Upper lobe of left lung (tissue), 6 donors: ENCODE data around the gene AAK1. TPM values are rescaled to one million over a fixed set of nuclear protein-coding genes. Genes with fewer than 3 reads are reported as not detected.

ENCODE experiments used
- ATAC-seq, 2 donors: fragments of 200-7000 bp; cut with Tn5 transposase; one replicate each; pipeline ENCODE4 v1.9.1; 2022; ENCODE audit warnings: mild to moderate bottlenecking in 2 of 2, moderate library complexity in 2 of 2; ENCODE audit not compliant: low FRiP score in 2 of 2
- DNase-seq, 2 donors: peaks; one replicate each; pipeline ENCODE4 v3.0.0-alpha.2; 2019 to 2020
- H3K27ac ChIP-seq, 4 donors: fragments of 200-600 bp; sonication (generic); one replicate each; pipeline ENCODE4 v1.5.1; 2016 to 2019
- H3K27me3 ChIP-seq, 4 donors: fragments of 200-600 bp; sonication (generic); one replicate each; pipeline ENCODE4 v1.5.1; 2017 to 2019
- H3K36me3 ChIP-seq, 4 donors: fragments of 200-600 bp; sonication (generic); one replicate each; pipeline ENCODE4 v1.5.1; 2016 to 2019
- H3K4me1 ChIP-seq, 4 donors: fragments of 200-600 bp; sonication (generic); one replicate each; pipeline ENCODE4 v1.5.1; 2018 to 2019
- H3K4me3 ChIP-seq, 4 donors: fragments of 200-600 bp; sonication (generic); one replicate each; pipeline ENCODE4 v1.5.1; 2017 to 2019; ENCODE audit warnings: mild to moderate bottlenecking in 2 of 4, moderate library complexity in 1 of 4
- H3K9me3 ChIP-seq, 4 donors: fragments of 200-600 bp; sonication (generic); one replicate each; pipeline ENCODE4 v1.5.1; 2018 to 2019
- CTCF ChIP-seq, 6 experiments: fragments of 450-650 bp in 4 of 6; fragments of 200-600 bp in 2 of 6; sonication (generic) in 2 of 6; IDR thresholded peaks; one replicate each; pipeline ENCODE4 v1.5.1; 2016 to 2019; ENCODE audit warnings: antibody characterized with exemption in 6 of 6
- EP300 ChIP-seq, 4 donors: sonication (generic); formaldehyde crosslinking; IDR thresholded peaks; one replicate each; pipeline ENCODE4 v1.5.1; 2017; ENCODE audit warnings: antibody characterized with exemption in 4 of 4, control low read depth in 2 of 4
- POLR2A ChIP-seq, 4 donors: fragments of 450-650 bp; IDR thresholded peaks; one replicate each; pipeline ENCODE4 v1.5.1; 2016 to 2017; ENCODE audit warnings: antibody characterized with exemption in 4 of 4, mild to moderate bottlenecking in 2 of 4
- POLR2AphosphoS5 ChIP-seq, 2 donors: sonication (generic); formaldehyde crosslinking; IDR thresholded peaks; one replicate each; pipeline ENCODE4 v1.5.1; 2017; ENCODE audit warnings: antibody characterized with exemption in 2 of 2
- WGBS, 2 donors: methylation state at CpG; one replicate each; pipeline ENCODE4 v1.1.5; 2017 to 2018; 5-methylcytosine and 5-hydroxymethylcytosine counted together
- total RNA-seq, 6 donors: library from RNA; depleted of rRNA in 4 of 6; stranded (reverse); fragments of >200 nt in 4 of 6; gene quantifications; one replicate each; pipeline versions ENCODE4 v1.1.0 to v1.2.1, GENCODE V29; 2016 to 2021
- donor health status: DM: no; HTN: no; CAD: no; lungs with moderate emphysema.
- donor health status: DM: no; HTN: yes; CAD: no; lungs with severe emphysema.

AAK1 gene
- total RNA-seq, 6 donors from 2014 or later: 45.1 to 105 (median 58.8) TPM

GRCh38 chr2:69621440-69621839 lies 22.1 kb downstream of the AAK1 start:
- H3K27ac ChIP-seq: no peak overlapping the region
- no peaks in the 10 kb centered on the region for H3K9me3 ChIP-seq
- H3K27me3 ChIP-seq: no peaks in the 10 kb centered on the region
- no peak for TF ChIP-seq CTCF (IDR thresholded peaks at IDR 0.05)
- TF ChIP-seq POLR2A (IDR thresholded peaks at IDR 0.05): no peak
- TF ChIP-seq POLR2AphosphoS5 (IDR thresholded peaks at IDR 0.05): no peak
- no peak for TF ChIP-seq EP300 (IDR thresholded peaks at IDR 0.05)
- ATAC-seq (no peak), DNase-seq (no peak)
- peaks cover 34 to 55% (median 43%) of the 10 kb centered on the region in 4 donors for H3K4me1 ChIP-seq
- no peaks in the 10 kb centered on the region for H3K36me3 ChIP-seq
- H3K4me3 ChIP-seq: no peak overlapping the region
- 77 to 78% methylated on average over 3 of the region's 3 CpGs for WGBS, 2 donors

GRCh38 chr2:69620870-69621269 lies 22.7 kb downstream of the AAK1 start:
- Histone ChIP-seq H3K9me3 (no peaks in the 10 kb centered on the region), H3K4me1 (peaks cover 37 to 61% (median 44%) of the 10 kb centered on the region in 4 donors), H3K27me3 (no peaks in the 10 kb centered on the region), H3K4me3 (no peak overlapping the region), H3K36me3 (no peaks in the 10 kb centered on the region), H3K27ac (no peak overlapping the region)
- DNase-seq (no peak), ATAC-seq (peak in 1 of 2 donors; percentile 66)
- WGBS, 2 donors: 89% methylated on average over 7 of the region's 7 CpGs
- TF ChIP-seq CTCF (IDR thresholded peaks at IDR 0.05) (no peak), EP300 (IDR thresholded peaks at IDR 0.05) (no peak), POLR2AphosphoS5 (IDR thresholded peaks at IDR 0.05) (no peak)

- TF ChIP-seq EP300 (IDR thresholded peaks at IDR 0.05): no peak
- TF ChIP-seq POLR2AphosphoS5 (IDR thresholded peaks at IDR 0.05): no peak
- TF ChIP-seq POLR2A (IDR thresholded peaks at IDR 0.05): no peak
- TF ChIP-seq CTCF (IDR thresholded peaks at IDR 0.05): no peak
- H3K4me1 ChIP-seq: peaks cover 34 to 55% (median 35%) of the 10 kb centered on the region in 4 donors
- peak in 1 of 2 donors; percentile 12 for ATAC-seq
- H3K36me3 ChIP-seq: peaks cover 0 to 2% (median 0%) of the 10 kb centered on the region in 4 donors
- H3K4me3 ChIP-seq: no peak overlapping the region
- 48 to 53% methylated on average over 3 of the region's 3 CpGs for WGBS, 2 donors
- H3K27ac ChIP-seq: no peak overlapping the region
- H3K27me3 ChIP-seq: no peaks in the 10 kb centered on the region
- no peaks in the 10 kb centered on the region for H3K9me3 ChIP-seq
- DNase-seq: no peak
Measured at GRCh38 chr2:69619725-69620124, 23.8 kb downstream of the AAK1 start.

GRCh38 chr2:69618362-69618761 lies 25.2 kb downstream of the AAK1 start:
- DNase-seq: no peak
- 62 to 73% methylated on average over 5 of the region's 5 CpGs for WGBS, 2 donors
- Histone ChIP-seq H3K27me3 (no peaks in the 10 kb centered on the region), H3K4me3 (no peak overlapping the region), H3K4me1 (peaks cover 27 to 46% (median 28%) of the 10 kb centered on the region in 4 donors), H3K27ac (no peak overlapping the region), H3K9me3 (no peaks in the 10 kb centered on the region), H3K36me3 (peaks cover 0 to 2% (median 0%) of the 10 kb centered on the region in 4 donors)
- peak in 1 of 2 donors; percentile 76 for ATAC-seq
- TF ChIP-seq CTCF (IDR thresholded peaks at IDR 0.05) (no peak), POLR2A (IDR thresholded peaks at IDR 0.05) (no peak), EP300 (IDR thresholded peaks at IDR 0.05) (no peak)

GRCh38 chr2:69617744-69618143 lies 25.8 kb downstream of the AAK1 start:
- Histone ChIP-seq H3K36me3 (peaks cover 0 to 2% (median 0%) of the 10 kb centered on the region in 4 donors), H3K9me3 (no peaks in the 10 kb centered on the region), H3K4me3 (no peak overlapping the region), H3K27me3 (no peaks in the 10 kb centered on the region), H3K4me1 (peaks cover 27 to 43% (median 28%) of the 10 kb centered on the region in 4 donors), H3K27ac (no peak overlapping the region)
- WGBS, 2 donors: 44 to 75% methylated on average over 1 of the region's 1 CpG
- no peak for TF ChIP-seq POLR2A (IDR thresholded peaks at IDR 0.05)
- no peak for TF ChIP-seq POLR2AphosphoS5 (IDR thresholded peaks at IDR 0.05)
- no peak for TF ChIP-seq EP300 (IDR thresholded peaks at IDR 0.05)
- TF ChIP-seq CTCF (IDR thresholded peaks at IDR 0.05): no peak
- DNase-seq: no peak
- no peak for ATAC-seq
